ENCODE measurements around the gene PRR22.
"Not testable (repeated sequence)": the region's sequence is repeated elsewhere in the genome, so short reads cannot be mapped to it uniquely, and the experiment has no call there.

- TF ChIP-seq, protein P1, sequence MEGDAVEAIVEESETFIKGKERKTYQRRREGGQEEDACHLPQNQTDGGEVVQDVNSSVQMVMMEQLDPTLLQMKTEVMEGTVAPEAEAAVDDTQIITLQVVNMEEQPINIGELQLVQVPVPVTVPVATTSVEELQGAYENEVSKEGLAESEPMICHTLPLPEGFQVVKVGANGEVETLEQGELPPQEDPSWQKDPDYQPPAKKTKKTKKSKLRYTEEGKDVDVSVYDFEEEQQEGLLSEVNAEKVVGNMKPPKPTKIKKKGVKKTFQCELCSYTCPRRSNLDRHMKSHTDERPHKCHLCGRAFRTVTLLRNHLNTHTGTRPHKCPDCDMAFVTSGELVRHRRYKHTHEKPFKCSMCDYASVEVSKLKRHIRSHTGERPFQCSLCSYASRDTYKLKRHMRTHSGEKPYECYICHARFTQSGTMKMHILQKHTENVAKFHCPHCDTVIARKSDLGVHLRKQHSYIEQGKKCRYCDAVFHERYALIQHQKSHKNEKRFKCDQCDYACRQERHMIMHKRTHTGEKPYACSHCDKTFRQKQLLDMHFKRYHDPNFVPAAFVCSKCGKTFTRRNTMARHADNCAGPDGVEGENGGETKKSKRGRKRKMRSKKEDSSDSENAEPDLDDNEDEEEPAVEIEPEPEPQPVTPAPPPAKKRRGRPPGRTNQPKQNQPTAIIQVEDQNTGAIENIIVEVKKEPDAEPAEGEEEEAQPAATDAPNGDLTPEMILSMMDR (IDR thresholded peaks at IDR 0.05), result not testable (repeated sequence)
- TF ChIP-seq POLR2A (IDR thresholded peaks at IDR 0.05), result not testable (repeated sequence)
These were observed 35.6 kb downstream of the PRR22 start for GRCh38 chr19:5748920-5749319.

All from lower leg skin (tissue), 3 donors.